GM21515 (cell line): Measurements from ENCODE around the gene ATXN7L3B.
"Not testable (repeated sequence)": the region's sequence is repeated elsewhere in the genome, so short reads cannot be mapped to it uniquely, and the experiment has no call there.

ENCODE experiments used
- ATAC-seq: cut with Tn5 transposase; IDR thresholded peaks from one replicate; pipeline ENCODE4 v1.9.1; 2021; ENCODE audit not compliant: unreplicated experiment

ATXN7L3B gene

DNA sequence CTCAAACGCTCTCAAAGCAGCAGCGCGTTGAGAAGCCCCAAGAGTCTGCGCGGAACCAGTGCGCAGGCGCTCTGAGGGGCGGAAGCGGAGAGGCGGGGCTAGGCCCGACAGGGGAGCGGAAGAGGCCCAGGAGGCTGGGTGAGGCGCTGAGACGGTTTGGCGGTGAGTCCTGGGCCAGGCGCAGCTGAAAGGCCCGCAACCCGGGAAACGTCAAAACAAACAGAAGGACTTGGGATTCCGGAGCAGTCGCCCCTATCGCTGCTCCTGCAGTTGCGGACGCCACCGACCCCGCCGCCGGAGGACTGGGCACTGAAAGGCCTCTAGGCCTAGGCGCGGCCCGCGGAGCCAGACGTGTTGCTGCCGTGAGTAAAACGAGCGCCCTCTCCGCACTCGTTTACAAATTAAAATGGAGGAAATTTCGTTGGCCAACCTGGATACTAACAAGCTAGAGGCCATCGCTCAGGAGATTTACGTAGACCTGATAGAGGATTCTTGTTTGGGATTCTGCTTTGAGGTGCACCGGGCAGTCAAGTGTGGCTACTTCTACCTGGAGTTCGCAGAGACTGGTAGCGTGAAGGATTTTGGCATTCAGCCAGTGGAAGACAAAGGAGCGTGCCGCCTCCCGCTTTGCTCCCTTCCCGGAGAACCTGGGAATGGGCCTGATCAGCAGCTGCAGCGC lies at the start of gene ATXN7L3B:
Gene ATXN7L3B (plus strand): TSS at position 129 of the 679 bp plus-strand sequence. CDS start 278 bp downstream, at position 407.
- peak; percentile 96 for ATAC-seq

DNA sequence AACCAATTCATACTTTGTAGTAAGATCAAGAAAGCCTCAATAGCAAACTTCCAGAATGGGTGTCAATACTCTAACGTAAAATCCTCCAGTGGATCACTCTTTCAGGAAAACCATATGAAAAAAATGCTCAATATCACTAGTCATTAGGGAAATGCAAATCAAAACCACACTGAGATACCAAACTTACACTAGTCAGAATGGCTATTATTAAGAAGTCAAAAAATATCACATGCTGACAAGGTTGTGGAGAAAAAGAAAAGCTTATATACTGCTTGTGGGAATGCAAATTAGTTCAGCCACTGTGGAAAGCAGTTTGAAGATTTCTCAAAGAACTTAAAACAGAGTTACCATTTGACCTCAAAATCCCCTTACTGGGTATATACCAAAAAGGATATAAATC lies 49.5 kb upstream of the ATXN7L3B start:
- ATAC-seq: no peak

- ATAC-seq: no peak
Observed at GRCh38 chr12:74489543-74489942, 48.1 kb upstream of the ATXN7L3B start.

GRCh38 chr12:74490390-74491064 lies 47.1 kb upstream of the ATXN7L3B start:
- peak; percentile 89 for ATAC-seq

GRCh38 chr12:74491374-74491773 lies 46.3 kb upstream of the ATXN7L3B start:
- no peak for ATAC-seq

DNA sequence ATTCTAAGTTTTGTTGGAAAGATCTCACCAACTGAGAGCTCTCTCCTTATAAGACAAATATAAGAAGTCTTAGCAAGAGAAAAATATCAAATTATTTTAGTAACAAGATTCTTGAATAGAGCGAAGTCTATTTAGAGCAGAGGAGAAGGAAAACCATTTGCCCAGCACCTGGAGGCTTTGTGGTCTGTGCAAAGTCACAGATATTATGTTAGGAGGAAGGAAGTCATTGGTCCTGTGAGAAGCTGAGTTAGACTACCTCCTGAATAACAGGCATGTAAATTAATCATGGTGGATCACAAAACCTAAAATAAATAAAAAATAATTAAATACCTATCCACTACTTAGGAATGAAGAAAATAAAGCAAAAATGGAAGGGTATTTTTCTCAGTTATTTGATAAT lies 38.4 kb upstream of the ATXN7L3B start:
- no peak for ATAC-seq

DNA sequence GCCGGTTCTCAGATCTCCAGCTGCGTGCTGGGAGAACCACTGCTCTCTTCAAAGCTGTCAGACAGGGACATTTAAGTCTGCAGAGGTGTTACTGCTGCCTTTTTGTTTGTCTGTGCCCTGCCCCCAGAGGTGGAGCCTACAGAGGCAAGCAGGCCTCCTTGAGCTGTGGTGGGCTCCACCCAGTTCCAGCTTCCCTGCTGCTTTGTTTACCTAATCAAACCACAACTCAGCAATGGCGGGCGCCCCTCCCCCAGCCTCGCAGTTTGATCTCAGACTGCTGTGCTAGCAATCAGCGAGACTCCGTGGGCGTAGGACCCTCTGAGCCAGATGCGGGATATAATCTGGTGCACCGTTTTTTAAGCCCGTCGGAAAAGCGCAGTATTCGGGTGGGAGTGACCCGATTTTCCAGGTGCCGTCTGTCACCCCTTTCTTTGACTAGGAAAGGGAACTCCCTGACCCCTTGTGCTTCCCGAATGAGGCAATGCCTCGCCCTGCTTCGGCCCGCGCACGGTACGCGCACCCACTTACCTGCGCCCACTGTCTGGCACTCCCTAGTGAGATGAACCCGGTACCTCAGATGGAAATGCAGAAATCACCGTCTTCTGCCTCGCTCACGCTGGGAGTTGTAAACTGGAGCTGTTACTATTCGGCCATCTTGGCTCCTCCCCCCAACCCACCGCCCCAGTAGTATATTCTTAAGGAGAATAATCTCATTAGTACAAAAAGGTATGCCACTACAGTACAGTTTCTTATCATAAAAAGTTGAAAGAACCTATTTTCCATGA lies 28.6 kb upstream of the ATXN7L3B start:
- ATAC-seq: not testable (repeated sequence)

- no peak for ATAC-seq
Observed at GRCh38 chr12:74509886-74510285, 27.7 kb upstream of the ATXN7L3B start.

- no peak for ATAC-seq
Observed at GRCh38 chr12:74514098-74514872, 23.4 kb upstream of the ATXN7L3B start.

- ATAC-seq: no peak
Observed at GRCh38 chr12:74515849-74516248, 21.8 kb upstream of the ATXN7L3B start.

DNA sequence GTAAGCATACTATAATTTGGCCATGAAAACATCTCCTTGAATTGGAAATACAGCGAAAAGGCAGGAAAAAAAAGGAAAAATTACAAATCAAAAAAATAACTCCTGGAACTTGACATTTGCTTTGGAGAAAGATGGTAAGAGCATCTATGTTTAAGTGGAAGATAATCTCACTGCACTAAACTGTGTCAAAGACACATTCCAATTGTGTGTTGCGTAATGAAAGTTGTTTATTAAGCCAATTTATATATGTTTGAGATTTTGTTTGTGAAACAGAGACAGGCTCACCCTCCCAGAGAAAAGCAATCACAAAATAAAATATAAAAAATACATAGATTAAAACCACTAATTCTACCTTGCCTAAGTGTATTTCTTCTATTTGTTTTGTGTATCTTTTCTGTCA lies 11.1 kb upstream of the ATXN7L3B start:
- ATAC-seq: no peak

- no peak for ATAC-seq
Observed at GRCh38 chr12:74527491-74527890, 10.1 kb upstream of the ATXN7L3B start.

DNA sequence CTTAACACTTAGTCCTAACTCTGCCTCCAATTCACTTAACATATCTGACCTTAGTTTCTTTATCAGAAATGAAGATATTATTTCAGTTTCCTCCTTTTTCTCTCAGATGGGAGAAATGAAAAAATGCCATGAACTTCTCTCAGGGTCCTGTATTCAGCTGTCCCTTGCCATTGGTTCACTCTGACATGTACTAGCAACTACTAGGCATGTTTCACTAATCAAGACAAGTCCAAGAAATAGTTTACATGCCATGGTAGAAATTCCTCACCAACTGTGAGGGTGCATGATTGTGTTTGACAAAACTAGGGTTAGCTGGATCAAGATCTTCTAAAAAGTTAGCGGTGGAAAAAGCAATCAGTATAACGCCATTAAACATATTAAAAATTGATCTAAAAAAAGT lies 7.0 kb upstream of the ATXN7L3B start:
- no peak for ATAC-seq

DNA sequence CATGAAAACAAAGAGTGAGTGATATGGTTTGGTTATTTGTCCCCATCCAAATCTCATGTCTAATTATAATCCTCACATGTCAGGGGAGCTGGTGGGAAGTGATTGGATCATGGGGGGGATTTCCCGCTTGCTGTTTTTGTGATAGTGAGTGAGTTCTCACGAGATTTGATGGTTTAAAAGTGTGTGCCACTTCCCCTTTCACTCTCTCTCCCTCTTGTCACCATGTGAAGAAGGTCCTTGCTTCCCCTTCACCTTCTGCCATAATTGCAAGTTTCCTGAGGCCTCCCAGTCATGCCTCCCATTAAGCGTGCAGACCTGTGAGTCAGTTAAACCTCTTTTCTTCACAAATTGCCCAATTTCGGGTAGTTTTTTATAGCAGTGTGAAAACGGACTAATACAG lies 2.1 kb upstream of the ATXN7L3B start:
- ATAC-seq: no peak

- peak; percentile 58 for ATAC-seq
Observed at GRCh38 chr12:74537126-74537706, 419 bp upstream of the ATXN7L3B start.

GRCh38 chr12:74538491-74539258 lies 1.0 kb downstream of the ATXN7L3B start:
- ATAC-seq: peak; percentile 31

DNA sequence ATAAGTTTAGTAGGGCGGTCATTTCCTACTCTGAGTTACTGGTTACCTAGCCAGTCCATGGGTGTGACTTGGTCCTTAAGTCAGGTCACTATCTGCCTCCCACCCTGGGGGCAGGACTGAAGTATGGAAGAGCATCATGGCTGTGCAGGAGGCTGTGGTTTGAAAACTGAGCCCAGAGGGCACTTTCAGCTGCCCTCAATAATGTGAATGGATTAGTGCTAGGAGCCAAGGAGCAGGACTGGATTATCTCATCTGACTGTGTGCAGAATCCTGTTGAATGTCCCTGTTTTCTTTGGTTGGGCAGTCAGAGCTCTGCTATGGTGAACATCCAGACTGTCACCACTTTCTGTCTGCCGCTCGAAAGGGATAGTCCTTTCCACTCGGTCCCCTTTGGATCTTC lies 1.6 kb downstream of the ATXN7L3B start:
- ATAC-seq: no peak

DNA sequence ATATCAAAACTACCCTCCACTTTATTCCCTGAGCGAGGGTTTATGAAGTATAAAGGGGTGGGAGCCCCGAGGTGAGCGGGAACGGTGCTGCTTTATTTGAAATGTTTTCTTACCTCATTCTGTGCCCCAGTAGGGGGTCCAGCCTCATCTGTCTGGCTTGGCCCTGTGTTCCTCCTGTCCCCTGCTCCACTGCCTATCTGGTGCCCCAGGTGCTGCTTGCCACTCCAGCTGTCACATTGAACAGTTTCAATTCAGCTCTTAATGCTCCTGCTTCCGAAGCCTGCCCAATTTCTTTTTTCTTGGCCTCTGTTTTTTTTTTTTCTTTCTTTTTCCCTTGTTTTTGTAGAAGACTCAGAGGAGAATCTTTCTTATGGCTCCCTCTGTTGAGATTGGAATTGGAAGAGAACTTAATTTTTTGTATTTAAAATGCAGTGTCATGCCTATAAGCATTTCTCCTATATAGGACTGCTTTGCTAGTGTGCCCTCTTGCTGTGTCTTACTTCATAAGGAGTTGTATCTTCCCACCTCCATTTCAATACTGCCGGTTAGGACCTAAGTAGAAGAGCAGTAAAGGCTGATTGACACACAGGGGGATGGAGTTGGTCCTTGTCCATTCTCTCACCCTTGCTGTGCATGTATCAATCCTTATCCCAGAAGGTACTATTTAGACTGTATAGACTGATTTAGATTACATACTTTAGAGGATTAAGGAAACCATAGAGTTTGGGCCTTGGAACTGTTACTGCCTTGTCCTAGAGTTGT lies 2.3 kb downstream of the ATXN7L3B start:
- ATAC-seq: no peak

- no peak for ATAC-seq
Observed at GRCh38 chr12:74541074-74541473, 3.4 kb downstream of the ATXN7L3B start.
